Kidney capillary endothelial cell (primary cell): ENCODE results near the gene MTTP.

Experiments used
- DNase-seq: peaks from one replicate; pipeline ENCODE4 v3.0.0-alpha.2; 2018; ENCODE audit warnings: low spot score

The MTTP gene

DNA sequence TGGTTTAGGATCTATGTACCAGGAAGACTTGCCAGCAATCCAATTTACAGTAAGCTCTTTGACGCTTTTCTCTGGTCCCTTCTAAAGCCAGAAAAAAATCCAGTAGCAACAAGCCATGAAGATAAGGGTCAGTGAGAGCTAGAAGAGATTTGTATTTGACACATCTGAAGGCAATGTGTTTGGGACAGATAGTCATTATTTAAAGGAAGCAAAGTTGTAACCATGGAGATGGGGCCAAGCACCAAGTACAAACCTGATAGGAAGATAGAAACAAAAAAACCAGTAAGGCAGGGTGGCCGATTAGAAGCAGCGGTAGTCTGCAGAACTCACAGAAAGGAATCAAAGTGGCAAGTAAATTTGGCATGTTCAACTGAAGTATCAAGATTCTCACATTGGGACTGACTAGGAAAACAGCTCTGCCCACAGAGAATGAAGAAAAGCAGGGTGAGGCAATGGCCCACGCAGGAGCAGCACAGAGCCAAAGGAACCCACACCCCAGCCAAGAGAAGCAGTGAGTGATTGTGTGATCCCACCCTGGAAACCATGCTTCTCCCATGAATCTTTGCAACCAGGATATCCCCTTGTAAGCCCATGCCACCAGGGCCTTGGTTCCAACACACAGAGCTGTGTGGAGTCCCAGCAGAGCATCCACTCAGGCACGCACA, 95.9 kb downstream of the MTTP start:
- DNase-seq = no peak
